Activated effector memory CD4-positive, alpha-beta T cell treated with anti-CD3 and anti-CD28 coated beads, Interleukin-2, amount 50 U/mL, for 16 hours (primary cell): ENCODE data around the gene SART3.
"Not testable (repeated sequence)": the region's sequence is repeated elsewhere in the genome, so short reads cannot be mapped to it uniquely, and the experiment has no call there.

ENCODE experiments used
- DNase-seq: peaks from one replicate; pipeline ENCODE4 v3.0.0-alpha.2; 2020

SART3 gene

GRCh38 chr12:108562348-108563135, 1.6 kb upstream of the SART3 start, which contains the start of gene ISCU:
Gene ISCU, plus strand, starts transcription at chr12:108562596. Its CDS starts 27 bp downstream, at chr12:108562623.
- peak; percentile 100 for DNase-seq

DNA sequence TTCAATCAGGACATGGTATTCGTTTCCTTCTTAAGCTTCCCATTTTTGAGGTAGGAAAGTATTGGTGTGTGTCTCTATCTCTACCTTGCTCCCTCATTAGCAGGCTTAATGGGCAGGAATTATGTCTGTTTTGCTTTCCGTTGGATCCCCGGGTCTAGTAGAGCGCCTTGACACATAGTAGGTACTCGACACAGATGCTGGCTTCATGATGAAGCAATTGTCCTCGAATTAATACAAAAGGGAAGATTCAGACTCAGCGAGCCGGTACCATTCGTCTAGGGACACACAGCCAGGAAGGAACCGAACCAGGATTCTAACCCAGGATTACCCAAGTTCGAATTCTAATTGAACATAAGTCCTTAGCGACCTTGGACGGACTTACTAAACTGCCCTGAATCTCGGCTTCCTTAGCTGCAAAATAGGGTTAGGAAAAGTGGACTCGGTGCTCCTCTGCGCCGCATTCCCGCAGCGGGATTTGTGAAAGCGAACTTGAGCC, 927 bp upstream of the SART3 start:
- DNase-seq, result no peak

DNA sequence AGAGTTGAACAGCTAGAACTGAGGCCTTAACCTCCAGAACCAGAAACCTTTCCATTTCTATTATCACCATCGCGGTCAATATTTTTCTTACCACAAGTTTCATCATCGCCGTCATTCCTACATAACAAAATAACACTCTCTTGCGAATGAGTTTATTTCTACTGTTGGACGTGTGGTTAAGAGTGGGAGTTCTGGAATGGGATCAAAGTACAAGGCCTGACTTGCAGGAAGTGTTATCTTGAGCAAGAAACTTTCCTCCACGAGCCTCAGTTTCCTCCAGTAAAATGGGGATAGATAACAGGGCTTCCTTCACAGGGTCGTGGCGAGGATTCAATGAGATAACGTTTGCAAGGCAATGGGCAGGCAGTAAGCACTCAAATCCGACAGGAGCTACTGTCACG, 652 bp downstream of the SART3 start:
- no peak for DNase-seq

DNA sequence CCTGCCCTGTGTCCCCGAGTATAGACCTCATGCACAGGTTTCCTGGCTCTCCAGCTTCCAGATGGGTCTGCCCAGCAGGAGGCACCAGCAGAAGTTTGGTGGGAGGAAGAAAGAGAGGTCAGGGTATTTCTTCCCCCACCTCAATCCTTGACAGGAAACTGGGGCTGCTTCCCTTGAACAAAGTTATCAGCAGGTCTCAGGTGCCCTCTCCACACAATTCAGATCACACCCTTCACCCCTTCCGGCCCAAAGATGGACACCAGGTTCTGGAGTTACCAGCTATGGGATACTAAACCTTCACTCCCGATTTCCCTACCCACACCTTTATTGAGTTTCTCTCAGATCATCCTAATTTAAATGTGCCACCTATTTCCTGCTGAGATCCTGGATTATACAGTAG, 1.2 kb downstream of the SART3 start:
- no peak for DNase-seq

- no peak for DNase-seq
Observed at GRCh38 chr12:108559007-108559655, 1.8 kb downstream of the SART3 start.

DNA sequence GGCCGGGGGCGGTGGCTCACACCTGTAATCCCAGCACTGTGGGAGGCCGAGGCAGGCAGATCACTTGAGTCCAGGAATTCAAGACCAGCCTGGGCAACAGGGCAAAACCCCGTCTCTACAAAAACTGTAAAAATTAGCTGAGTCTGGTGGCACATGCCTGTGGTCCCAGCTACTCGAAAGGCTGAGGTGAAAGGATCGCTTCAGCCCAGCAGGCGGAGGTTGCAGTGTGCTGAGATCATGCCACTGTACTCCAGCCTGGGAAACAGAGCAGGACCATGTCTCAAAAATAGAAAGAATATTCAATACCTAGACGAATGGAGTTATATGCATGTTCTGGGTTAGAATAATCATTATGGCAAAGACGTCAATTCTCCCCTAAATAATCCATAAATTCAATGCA, 5.6 kb downstream of the SART3 start:
- DNase-seq, result not testable (repeated sequence)

GRCh38 chr12:108553799-108554198, 7.2 kb downstream of the SART3 start:
- no peak for DNase-seq

DNA sequence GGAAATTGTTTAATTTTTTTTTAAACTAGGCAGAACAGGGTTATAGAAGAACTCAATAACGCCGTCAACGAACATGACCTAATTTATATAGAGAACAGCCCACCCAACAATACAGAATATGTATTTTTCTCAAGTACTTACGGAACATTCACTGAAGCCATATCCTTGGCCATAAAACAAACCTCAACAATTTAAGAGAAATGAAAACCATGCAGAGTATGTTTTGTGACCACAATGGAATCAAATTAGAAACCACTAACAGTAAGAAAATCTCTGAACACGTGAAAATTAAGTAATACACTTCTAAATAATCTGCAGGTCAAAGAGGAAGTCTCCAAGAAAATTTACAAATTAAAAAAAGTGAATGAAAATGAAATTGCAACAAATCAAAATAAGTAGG, 9.4 kb downstream of the SART3 start:
- no peak for DNase-seq

DNA sequence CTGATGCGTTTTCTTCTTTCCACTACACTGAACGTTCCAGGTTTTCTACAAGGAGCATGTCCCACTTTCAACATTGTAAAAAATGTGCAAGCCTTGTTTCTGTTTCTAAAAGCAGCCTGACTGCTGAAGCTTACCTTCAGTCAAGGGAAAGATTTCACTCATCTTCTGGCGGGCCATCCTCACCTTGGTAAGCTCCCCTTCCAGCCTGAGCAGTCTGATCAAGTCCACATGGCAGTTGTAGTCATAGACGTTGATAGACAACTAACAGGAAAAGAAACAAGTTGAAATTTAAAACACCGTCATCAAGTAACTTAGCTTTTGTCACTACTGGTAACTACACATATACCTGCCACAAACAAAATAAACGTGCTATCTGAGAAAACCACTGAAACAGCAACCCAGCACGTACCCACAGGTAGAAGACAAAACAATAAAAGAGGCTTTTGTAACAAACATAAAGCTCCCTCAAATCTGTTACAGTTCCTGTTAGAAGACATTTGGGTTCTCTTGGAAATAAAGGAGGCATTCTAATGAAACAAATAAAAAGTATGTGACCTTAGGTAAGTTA, 11.9 kb downstream of the SART3 start:
- no peak for DNase-seq

DNA sequence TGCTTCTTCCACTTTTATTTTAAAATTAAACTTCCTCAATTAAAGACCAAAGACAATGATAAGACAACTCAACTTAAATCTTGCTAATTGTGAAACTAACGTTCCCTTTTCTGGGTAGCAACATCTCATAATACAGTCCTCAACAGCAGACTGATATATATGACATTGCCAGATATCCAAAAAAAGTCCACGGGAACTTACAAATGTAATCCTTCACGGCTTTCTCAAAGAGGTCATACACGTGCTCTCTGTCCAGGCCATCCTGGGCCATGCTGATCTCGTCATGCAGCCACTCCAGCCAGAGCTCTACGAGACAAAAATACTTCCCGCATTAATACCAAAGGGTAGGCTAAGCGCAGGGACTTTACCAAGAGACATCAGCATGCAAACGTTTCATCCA, 13.3 kb downstream of the SART3 start:
- DNase-seq, result no peak

- DNase-seq, result no peak
Observed at GRCh38 chr12:108543652-108544051, 17.3 kb downstream of the SART3 start.

DNA sequence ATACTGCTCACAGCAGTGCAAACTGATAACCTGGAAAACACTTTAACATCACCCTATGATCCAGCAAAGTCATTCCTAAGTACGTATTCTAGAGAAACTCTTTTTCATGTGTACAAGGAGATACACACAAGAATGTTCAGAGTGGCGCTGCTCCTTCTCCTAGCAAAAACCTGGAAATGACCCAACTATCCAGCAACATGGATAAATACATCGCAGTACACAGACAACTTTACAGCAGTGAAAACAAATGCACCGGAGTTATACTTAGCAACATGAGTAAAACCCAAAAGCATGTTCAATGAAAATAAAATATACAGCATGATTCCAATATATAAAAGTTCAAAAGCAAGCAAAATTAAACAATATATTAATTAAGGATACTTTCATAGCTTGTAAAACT, 18.7 kb downstream of the SART3 start:
- DNase-seq, result no peak

DNA sequence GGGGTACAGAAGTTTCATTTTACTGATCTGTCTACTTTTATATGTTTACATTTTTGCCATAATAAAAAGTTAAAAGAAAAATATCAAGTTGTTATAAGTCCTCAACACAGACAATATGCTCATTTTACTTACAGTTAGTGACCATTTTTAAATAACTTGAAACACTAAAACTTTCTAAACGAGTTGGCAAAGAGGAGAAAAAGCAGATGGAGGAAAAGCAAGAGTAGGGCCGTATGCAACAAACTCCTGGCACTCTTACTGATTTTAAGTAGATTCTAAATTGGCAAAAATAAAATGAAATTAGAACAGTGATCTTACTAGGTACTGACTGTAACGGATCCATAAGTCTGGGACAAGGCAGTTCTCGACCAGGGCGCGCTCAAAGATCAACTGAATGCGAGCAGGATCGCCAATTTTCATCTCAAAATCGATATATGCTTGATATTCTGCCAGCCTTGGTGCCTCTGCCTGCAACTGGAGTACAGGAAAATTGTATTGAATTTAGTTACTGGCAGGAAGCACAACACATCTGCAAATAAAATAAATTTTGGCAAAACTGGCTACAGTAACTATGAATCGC, 22.3 kb downstream of the SART3 start:
- no peak for DNase-seq

DNA sequence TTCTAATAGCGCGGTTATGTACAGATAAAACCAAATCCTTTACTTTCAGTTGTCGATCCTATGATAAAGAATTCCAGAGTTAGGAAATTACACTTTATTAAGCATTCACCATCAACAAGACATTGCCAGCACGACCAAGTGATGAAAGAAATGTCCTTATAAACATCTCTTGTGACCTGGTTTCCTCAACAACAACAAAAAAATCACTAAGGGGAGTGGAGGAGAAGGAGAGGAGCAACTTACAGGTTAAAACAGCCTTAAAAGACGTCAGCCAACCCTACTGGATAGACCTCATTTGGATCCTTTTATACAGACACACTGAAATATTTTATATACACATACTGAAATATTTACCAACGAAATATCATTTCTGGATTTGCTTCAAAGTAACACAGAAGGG, 22.8 kb downstream of the SART3 start:
- no peak for DNase-seq

DNA sequence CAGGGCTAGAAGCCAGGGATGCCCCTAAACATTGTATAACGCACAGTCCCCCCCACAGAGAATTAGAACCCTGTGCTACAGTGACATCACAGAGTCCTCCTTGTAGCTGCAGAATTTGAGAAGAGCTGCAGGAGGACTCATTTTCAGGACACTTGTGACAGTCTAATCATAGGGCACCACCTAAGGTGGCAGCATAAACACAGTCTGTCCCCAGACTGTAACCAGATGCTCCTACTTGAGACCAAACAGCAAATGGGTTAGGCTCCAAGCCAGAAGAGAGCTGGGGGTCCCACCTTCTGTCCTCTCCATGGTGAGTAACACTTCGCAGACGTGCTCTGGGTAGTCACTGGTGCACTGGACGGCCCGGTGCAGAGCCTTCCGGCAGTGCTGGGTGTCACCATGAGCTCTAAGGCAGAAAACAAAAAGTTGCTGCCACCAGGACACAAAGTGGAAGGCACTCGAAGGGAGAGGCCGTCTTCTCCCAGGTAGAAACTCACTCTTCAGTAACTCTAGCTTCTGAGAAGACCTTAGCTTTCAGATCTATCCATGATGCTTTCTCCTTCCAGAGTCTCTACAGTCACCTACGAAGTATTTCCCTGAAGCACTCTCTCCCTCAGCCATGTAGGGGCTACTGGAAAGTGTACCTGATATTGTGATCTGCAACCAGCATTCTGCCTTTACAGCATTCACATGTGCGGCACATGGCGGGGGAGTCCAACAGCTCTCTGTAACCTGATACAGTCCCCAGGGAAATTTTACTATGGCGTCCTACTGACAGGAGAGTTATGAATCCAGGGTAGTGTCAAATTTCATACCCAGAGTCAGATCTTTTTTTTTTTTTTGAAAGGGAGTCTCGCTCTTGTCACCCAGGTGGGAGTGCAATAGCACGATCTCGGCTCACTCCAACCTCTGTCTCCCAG, 28.8 kb downstream of the SART3 start:
- no peak for DNase-seq

DNA sequence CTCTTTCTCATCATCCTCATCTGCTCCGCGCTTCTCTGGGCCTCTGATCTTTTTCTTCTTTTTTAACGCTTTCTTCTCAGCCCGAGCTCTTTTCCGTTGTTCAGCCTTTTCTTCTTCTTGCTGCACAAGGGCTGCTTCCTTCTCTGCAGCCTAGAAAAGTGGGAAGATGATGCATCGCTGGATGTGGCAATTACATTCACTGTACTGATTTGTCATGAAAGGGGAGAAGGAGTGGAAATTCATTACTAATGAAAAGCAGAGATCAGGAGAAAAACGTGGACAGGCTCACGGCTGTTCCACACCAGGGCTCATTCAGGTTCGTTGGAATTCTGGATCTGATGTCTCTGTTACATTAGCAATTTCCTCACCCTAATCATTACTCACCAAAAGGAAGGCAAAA, 30.8 kb downstream of the SART3 start:
- no peak for DNase-seq

- DNase-seq, result no peak
Observed at GRCh38 chr12:108527166-108527496, 33.8 kb downstream of the SART3 start.

- DNase-seq, result no peak
Observed at GRCh38 chr12:108526482-108527165, 34.3 kb downstream of the SART3 start.

DNA sequence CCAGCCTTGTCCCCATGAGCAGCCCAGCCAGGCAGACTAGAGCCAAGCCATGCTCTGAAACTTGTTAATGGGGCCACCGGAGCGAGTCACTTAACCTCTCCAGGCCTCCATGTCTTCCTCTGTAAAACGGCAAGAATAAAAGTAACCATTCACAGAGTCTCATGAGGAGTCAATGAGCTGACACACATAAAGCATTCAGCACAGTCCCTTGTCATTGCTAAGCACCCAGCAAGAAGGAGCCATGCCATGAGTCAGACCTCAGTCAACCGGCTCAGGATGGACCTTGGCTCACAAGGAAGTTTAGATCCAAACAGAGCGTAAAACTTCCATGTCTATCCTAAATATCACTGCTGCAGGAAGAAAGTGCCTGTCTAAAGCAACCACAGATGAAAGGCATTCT, 35.3 kb downstream of the SART3 start:
- no peak for DNase-seq

GRCh38 chr12:108523365-108523764, 37.6 kb downstream of the SART3 start:
- DNase-seq, result no peak

DNA sequence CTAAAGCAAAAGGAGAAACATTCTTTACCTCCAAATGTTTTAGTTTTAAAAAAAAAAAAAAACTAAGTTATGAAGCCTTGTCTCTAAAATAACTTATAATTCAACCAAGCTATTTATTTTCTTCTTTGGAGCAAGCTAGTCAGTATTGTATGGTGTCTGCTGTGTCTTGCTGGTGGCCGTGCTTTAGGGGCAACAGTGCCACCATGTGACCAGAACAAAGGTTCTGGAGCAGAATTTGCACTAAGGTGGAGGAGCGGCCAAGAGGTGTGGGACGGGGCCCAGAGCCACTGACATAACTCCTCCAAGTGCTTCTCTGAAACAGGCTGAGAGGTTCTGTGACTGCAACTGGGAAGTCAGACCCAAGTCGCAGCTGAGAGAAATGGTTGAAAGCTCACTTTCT, 41.4 kb downstream of the SART3 start:
- DNase-seq, result no peak
